CD14-positive monocyte (primary cell): ENCODE data around the gene ANO2. TPM values are rescaled to one million over a fixed set of nuclear protein-coding genes. Genes with fewer than 3 reads are reported as not detected.

ENCODE experiments used
- DNase-seq, 3 donors: peaks; one replicate each; pipeline ENCODE4 v3.0.0-alpha.2; 2011 to 2022
- H2AFZ ChIP-seq: 2 replicates; pipeline ENCODE4 v1.6.0; 2012; ENCODE audit warnings: mild to moderate bottlenecking, low read depth, low read length, inconsistent platforms; ENCODE audit not compliant: insufficient read depth, poor library complexity, severe bottlenecking
- H3K27ac ChIP-seq, 2 donors: 1 replicate in 1 of 2; 2 replicates in 1 of 2; pipeline ENCODE4 v1.5.1; 2012 to 2013; ENCODE audit warnings: low read length in 2 of 2, control low read depth in 1 of 2, inconsistent platforms in 1 of 2, low read depth in 1 of 2, mild to moderate bottlenecking in 1 of 2
- H3K27me3 ChIP-seq, 2 donors: one replicate each; pipeline versions ENCODE4 v1.6.0 to v1.6.1; 2011 to 2013; ENCODE audit warnings: low read length in 2 of 2; ENCODE audit not compliant: control insufficient read depth in 2 of 2, insufficient read depth in 2 of 2
- H3K36me3 ChIP-seq, 2 donors: replicated peaks in 1 of 2; 1 replicate in 1 of 2; 2 replicates in 1 of 2; pipeline versions ENCODE4 v1.5.1 to v1.6.1; 2012 to 2013; ENCODE audit warnings: low read length in 2 of 2, control low read depth in 1 of 2, inconsistent platforms in 1 of 2, mild to moderate bottlenecking in 1 of 2; ENCODE audit not compliant: insufficient read depth in 2 of 2, control insufficient read depth in 1 of 2
- H3K4me1 ChIP-seq, 2 donors: 1 replicate in 1 of 2; 2 replicates in 1 of 2; pipeline versions ENCODE4 v1.5.1 to v1.6.1; 2012 to 2013; ENCODE audit warnings: low read length in 2 of 2, control low read depth in 1 of 2, inconsistent platforms in 1 of 2, mild to moderate bottlenecking in 1 of 2, moderate library complexity in 1 of 2; ENCODE audit not compliant: insufficient read depth in 2 of 2, control insufficient read depth in 1 of 2
- H3K4me2 ChIP-seq: replicated peaks from 2 replicates; pipeline ENCODE3; 2012; ENCODE audit warnings: low read length, moderate library complexity, mild to moderate bottlenecking; ENCODE audit not compliant: poor library complexity, severe bottlenecking; ENCODE audit errors: extremely low read depth
- H3K4me3 ChIP-seq, 3 experiments: fragments of 200-600 bp in 1 of 3; sonication (generic) in 1 of 3; replicated peaks in 1 of 3; 1 replicate in 2 of 3; 2 replicates in 1 of 3; pipeline ENCODE4 v1.5.1; 2011 to 2013; ENCODE audit warnings: low read length in 3 of 3, mild to moderate bottlenecking in 3 of 3, control low read depth in 2 of 3, low read depth in 2 of 3, inconsistent platforms in 1 of 3, moderate library complexity in 1 of 3
- H3K79me2 ChIP-seq: 2 replicates; pipeline ENCODE4 v1.6.0; 2012; ENCODE audit warnings: mild to moderate bottlenecking, control low read depth, inconsistent platforms, low read length, moderate library complexity; ENCODE audit not compliant: insufficient read depth
- H3K9ac ChIP-seq: 2 replicates; pipeline ENCODE4 v1.6.0; 2017; ENCODE audit warnings: low read length, mild to moderate bottlenecking; ENCODE audit not compliant: insufficient read depth, poor library complexity, severe bottlenecking
- H3K9me3 ChIP-seq, 2 donors: replicated peaks in 1 of 2; 1 replicate in 1 of 2; 2 replicates in 1 of 2; pipeline versions ENCODE4 v1.5.1 to v1.6.1; 2012 to 2013; ENCODE audit warnings: low read length in 2 of 2, control low read depth in 1 of 2; ENCODE audit not compliant: control insufficient read depth in 1 of 2, insufficient read depth in 1 of 2
- H4K20me1 ChIP-seq: 2 replicates; pipeline ENCODE4 v1.6.0; 2012; ENCODE audit warnings: mild to moderate bottlenecking, low read length, control low read depth, moderate library complexity; ENCODE audit not compliant: insufficient read depth
- H3K27ac Mint-ChIP-seq, 7 donors: one replicate each; pipeline ENCODE4 v1.8.0; 2020; ENCODE audit warnings: mild to moderate bottlenecking in 7 of 7, mixed read lengths in 7 of 7, moderate library complexity in 6 of 7, inconsistent platforms in 2 of 7
- H3K27me3 Mint-ChIP-seq, 3 donors: one replicate each; pipeline ENCODE4 v1.8.0; 2021 to 2022; ENCODE audit warnings: low read depth in 3 of 3, mild to moderate bottlenecking in 3 of 3, mixed read lengths in 3 of 3, moderate library complexity in 3 of 3, inconsistent platforms in 1 of 3
- H3K36me3 Mint-ChIP-seq, 2 donors: one replicate each; pipeline ENCODE4 v1.8.0; 2020; ENCODE audit warnings: mixed read lengths in 2 of 2, inconsistent platforms in 1 of 2, mild to moderate bottlenecking in 1 of 2
- H3K4me1 Mint-ChIP-seq: one replicate; pipeline ENCODE4 v1.8.0; 2020; ENCODE audit warnings: mild to moderate bottlenecking, mixed read lengths
- H3K4me3 Mint-ChIP-seq, 2 donors: one replicate each; pipeline ENCODE4 v1.8.0; 2020; ENCODE audit warnings: mild to moderate bottlenecking in 2 of 2, mixed read lengths in 2 of 2, moderate library complexity in 1 of 2
- H3K9me3 Mint-ChIP-seq, 7 donors: one replicate each; pipeline ENCODE4 v1.8.0; 2020 to 2022; ENCODE audit warnings: mixed read lengths in 7 of 7, mild to moderate bottlenecking in 6 of 7, moderate library complexity in 6 of 7, inconsistent platforms in 2 of 7
- CTCF ChIP-seq: fragments of 200-600 bp; IDR thresholded peaks from one replicate; pipeline ENCODE4 v1.8.0; 2022; ENCODE audit warnings: antibody characterized with exemption, mild to moderate bottlenecking
- WGBS: methylation state at CpG from one replicate; pipeline ENCODE4 v1.1.5; 2013; ENCODE audit warnings: missing lambda C conversion rate; ENCODE audit not compliant: insufficient coverage; 5-methylcytosine and 5-hydroxymethylcytosine counted together
- intact Hi-C, 2 donors: fragments of 100-400 bp; cut with micrococcal nuclease; formaldehyde crosslinking; loops; one replicate each; pipeline versions ENCODE4 v1.15.0 to v1.15.1; 2023
- polyA plus RNA-seq, 3 donors: library from polyadenylated mRNA; depleted of rRNA in 1 of 3; unstranded in 2 of 3; stranded (reverse) in 1 of 3; fragments of 300-500 nt in 2 of 3; fragments of >200 nt in 1 of 3; fragmentation: Illumina TruSeq in 2 of 3; gene quantifications; 1 replicate in 2 of 3; 2 replicates in 1 of 3; pipeline ENCODE4 v1.2.3, GENCODE V29; 2012 to 2021

ANO2 gene
- polyA plus RNA-seq, 3 donors, result not detected

- H3K36me3 ChIP-seq, result no peaks in the 10 kb centered on the region
- no peaks in the 10 kb centered on the region for H3K79me2 ChIP-seq
- Mint-ChIP-seq H3K9me3 (peaks cover 0 to 12% (median 6%) of the 10 kb centered on the region in 7 donors), H3K36me3 (no peaks in the 10 kb centered on the region), H3K4me1 (no peaks in the 10 kb centered on the region), H3K27ac (no peak overlapping the region), H3K4me3 (no peak overlapping the region), H3K27me3 (peaks cover 3 to 4% (median 3%) of the 10 kb centered on the region in 3 donors)
- intact Hi-C loops, result no loop called here
- no peaks in the 10 kb centered on the region for H4K20me1 ChIP-seq
- no peak overlapping the region for H3K4me2 ChIP-seq
- WGBS, result 95% methylated on average over 5 of the region's 5 CpGs
- no peak overlapping the region for H3K4me3 ChIP-seq
- no peak overlapping the region for H3K27ac ChIP-seq
- TF ChIP-seq CTCF, result no peak
- DNase-seq, result no peak
- H3K9ac ChIP-seq, result no peak overlapping the region
- no peaks in the 10 kb centered on the region for H3K4me1 ChIP-seq
- H3K9me3 ChIP-seq, result no peaks in the 10 kb centered on the region
- no peak overlapping the region for H2AFZ ChIP-seq
- H3K27me3 ChIP-seq, result no peaks in the 10 kb centered on the region
These were observed 396.0 kb downstream of the ANO2 start for GRCh38 chr12:5549011-5549410.

GRCh38 chr12:5548152-5548943 is 396.7 kb downstream of the ANO2 start:
- Histone ChIP-seq H3K9ac (no peak overlapping the region), H4K20me1 (no peaks in the 10 kb centered on the region), H3K27me3 (no peaks in the 10 kb centered on the region), H2AFZ (no peak overlapping the region), H3K27ac (no peak overlapping the region), H3K4me3 (no peak overlapping the region), H3K9me3 (no peaks in the 10 kb centered on the region), H3K36me3 (no peaks in the 10 kb centered on the region), H3K4me1 (no peaks in the 10 kb centered on the region), H3K79me2 (no peaks in the 10 kb centered on the region), H3K4me2 (no peak overlapping the region)
- H3K27ac Mint-ChIP-seq, result no peak overlapping the region
- H3K9me3 Mint-ChIP-seq, result peaks cover 2 to 12% (median 8%) of the 10 kb centered on the region in 7 donors
- DNase-seq, result no peak
- no peak overlapping the region for H3K4me3 Mint-ChIP-seq
- TF ChIP-seq CTCF, result no peak
- H3K36me3 Mint-ChIP-seq, result no peaks in the 10 kb centered on the region
- intact Hi-C loops, result no loop called here
- no peaks in the 10 kb centered on the region for H3K4me1 Mint-ChIP-seq
- 72% methylated on average over 5 of the region's 8 CpGs for WGBS
- H3K27me3 Mint-ChIP-seq, result peaks cover 3 to 4% (median 3%) of the 10 kb centered on the region in 3 donors
